Kidney (tissue), 14 donors: ENCODE data around the gene RAB23. TPM values are rescaled to one million over a fixed set of nuclear protein-coding genes. Genes with fewer than 3 reads are reported as not detected.

Experiments
- DNase-seq, 5 donors: peaks; one replicate each; pipeline ENCODE4 v3.0.0-alpha.2; 2013 to 2020
- FAIRE-seq: peaks from 2 replicates; lab custom pipeline; 2012; peaks lifted over from hg19 to GRCh38; lab: Jason Lieb, UNC
- H3K27ac ChIP-seq, 2 donors: one replicate each; pipeline ENCODE4 v1.7.0; 2013; ENCODE audit warnings: low read depth in 2 of 2, low read length in 2 of 2, inconsistent platforms in 1 of 2
- H3K27me3 ChIP-seq: one replicate; pipeline ENCODE4 v1.7.1; 2013; ENCODE audit warnings: low read length, inconsistent platforms; ENCODE audit not compliant: control insufficient read depth, insufficient read depth
- H3K36me3 ChIP-seq, 3 donors: one replicate each; pipeline versions ENCODE4 v1.7.0 to v1.7.1; 2013; ENCODE audit warnings: low read length in 3 of 3, control low read depth in 1 of 3, inconsistent platforms in 1 of 3; ENCODE audit not compliant: insufficient read depth in 3 of 3, control insufficient read depth in 2 of 3
- H3K4me1 ChIP-seq, 3 donors: one replicate each; pipeline versions ENCODE4 v1.7.0 to v1.7.1; 2013; ENCODE audit warnings: low read length in 3 of 3, inconsistent platforms in 1 of 3, low read depth in 1 of 3; ENCODE audit not compliant: control insufficient read depth in 2 of 3, insufficient read depth in 2 of 3
- H3K4me3 ChIP-seq, 3 donors: one replicate each; pipeline versions ENCODE4 v1.7.0 to v1.8.1; 2013; ENCODE audit warnings: low read length in 3 of 3, control low read depth in 1 of 3, inconsistent platforms in 1 of 3
- H3K9ac ChIP-seq, 3 donors: one replicate each; pipeline versions ENCODE4 v1.7.0 to v1.7.1; 2013; ENCODE audit warnings: low read length in 3 of 3, control low read depth in 1 of 3, inconsistent platforms in 1 of 3
- H3K9me3 ChIP-seq, 3 donors: one replicate each; pipeline versions ENCODE4 v1.7.0 to v1.7.1; 2013; ENCODE audit warnings: low read length in 3 of 3, control low read depth in 1 of 3, inconsistent platforms in 1 of 3; ENCODE audit not compliant: control insufficient read depth in 2 of 3, insufficient read depth in 1 of 3
- CTCF ChIP-seq: IDR thresholded peaks from 3 replicates; pipeline ENCODE4 v1.5.1; 2012; ENCODE audit warnings: mild to moderate bottlenecking, moderate library complexity, borderline replicate concordance; ENCODE audit not compliant: insufficient read depth; ENCODE audit errors: extremely low read depth
- intact Hi-C: fragments of 100-400 bp; cut with DNase I; formaldehyde crosslinking; loops from one replicate; pipeline ENCODE4 v1.11.1; 2022
- polyA plus RNA-seq: library from polyadenylated mRNA; stranded (reverse); fragments of 350-450 nt; fragmentation: Illumina TruSeq; extraction: RNeasy Lipid Tissue Mini Kit (QIAGEN cat#74804); gene quantifications from one replicate; pipeline ENCODE4 v1.2.3, GENCODE V29; 2014; ENCODE audit warnings: low read depth, low replicate concordance; ENCODE audit not compliant: insufficient read depth
- total RNA-seq: library from RNA; stranded (reverse); fragmentation: NEBNext Ultra II Directional; extraction: Animal tissue kit (Norgen Biotek cat#: 25700); gene quantifications from one replicate; pipeline ENCODE4 v1.2.1, GENCODE V29; 2021
- donor health status: control.
- donor health status: control.
- donor health status: control.
- donor health status: control.
- donor health status: control.
- donor health status: DM: yes; HTN: yes; CAD: no.
- donor health status: Normal renal cell carcinoma (clear cell type).

The RAB23 gene
- total and polyA plus RNA-seq, 2 donors from 2014 or later: 6.0 to 8.0 TPM

- TF ChIP-seq CTCF: no peak
- DNase-seq: no peak
- Histone ChIP-seq H3K27ac (no peak overlapping the region), H3K27me3 (no peaks in the 10 kb centered on the region), H3K4me1 (no peaks in the 10 kb centered on the region), H3K4me3 (no peak overlapping the region), H3K9ac (no peak overlapping the region), H3K36me3 (peaks cover 0 to 14% (median 7%) of the 10 kb centered on the region in 3 donors), H3K9me3 (no peaks in the 10 kb centered on the region)
- intact Hi-C loops: no loop called here
- FAIRE-seq: no peak
Observed at GRCh38 chr6:57137350-57137749, 84.8 kb downstream of the RAB23 start.

Other genes with a start within 250 kb of the RAB23 start
- 13.7 TPM for gene KIAA1586, start 175.6 kb downstream of the RAB23 start, total RNA-seq
- gene KIAA1586, start 175.6 kb downstream of the RAB23 start, polyA plus RNA-seq: 4.4 TPM
- gene ZNF451, start 132.1 kb downstream of the RAB23 start, total RNA-seq: 55.0 TPM
- gene ZNF451, start 132.1 kb downstream of the RAB23 start, polyA plus RNA-seq: 7.8 TPM
- gene BAG2, start 50.0 kb downstream of the RAB23 start, total RNA-seq: 3.2 TPM
- 2.7 TPM for gene BAG2, start 50.0 kb downstream of the RAB23 start, polyA plus RNA-seq
- 9.7 TPM for gene PRIM2, start 95.3 kb upstream of the RAB23 start, total RNA-seq
- gene PRIM2, start 95.3 kb upstream of the RAB23 start, polyA plus RNA-seq: 3.0 TPM